Omental fat pad (tissue), 4 donors: ENCODE measurements around the gene ARHGDIA. TPM values are rescaled to one million over a fixed set of nuclear protein-coding genes. Genes with fewer than 3 reads are reported as not detected.

Experiments
- ATAC-seq: fragments of 150-250 bp; one replicate; pipeline ENCODE4 v1.9.1; 2016; ENCODE audit warnings: mild to moderate bottlenecking, moderate library complexity; ENCODE audit not compliant: low FRiP score
- DNase-seq: peaks from one replicate; pipeline ENCODE4 v3.0.0-alpha.2; 2019; ENCODE audit warnings: low spot score
- CTCF ChIP-seq, 3 donors: fragments of 450-650 bp; IDR thresholded peaks; one replicate each; pipeline ENCODE4 v1.5.1; 2016 to 2017; ENCODE audit warnings: antibody characterized with exemption in 3 of 3, mild to moderate bottlenecking in 3 of 3, moderate library complexity in 2 of 3
- total RNA-seq, 4 donors: library from RNA; depleted of rRNA; stranded (reverse); fragments of >200 nt; gene quantifications; one replicate each; pipeline ENCODE4 v1.1.0, GENCODE V29; 2016

Gene ARHGDIA
- total RNA-seq, 4 donors from 2014 or later: 125 to 250 (median 161) TPM

- TF ChIP-seq CTCF (IDR thresholded peaks at IDR 0.05): no peak
- no peak for ATAC-seq
- no peak for DNase-seq
Observed at GRCh38 chr17:81817758-81818147, 53.4 kb downstream of the ARHGDIA start.

Other genes with a start within 250 kb of the ARHGDIA start
- 10 to 100 TPM; 58.9 to 87.7 (median 70.8) TPM for gene NPLOC4, start 234.2 kb downstream of the ARHGDIA start, total RNA-seq
- gene TSPAN10, start 234.1 kb downstream of the ARHGDIA start, total RNA-seq: 1 to 10 TPM in 1 of 4 donors, under 1 TPM in 2, not detected in 1; 0.47 to 1.0 (median 0.48) TPM
- gene PDE6G, start 214.8 kb downstream of the ARHGDIA start, total RNA-seq: 1 to 10 TPM in 1 of 4 donors, not detected in 3; 2.9 TPM
- 10 to 100 TPM; 18.4 to 26.5 (median 21.6) TPM for gene OXLD1, start 204.7 kb downstream of the ARHGDIA start, total RNA-seq
- gene CCDC137, start 204.6 kb downstream of the ARHGDIA start, total RNA-seq: 10 to 100 TPM in 1 of 4 donors, 1 to 10 TPM in 3; 6.8 to 15.6 (median 9.4) TPM
- gene ARL16, start 187.5 kb downstream of the ARHGDIA start, total RNA-seq: 10 to 100 TPM; 18.8 to 28.8 (median 26.9) TPM
- 100 to 1,000 TPM in 1 of 4 donors, 10 to 100 TPM in 3; 54.0 to 117 (median 66.9) TPM for gene HGS, start 187.3 kb downstream of the ARHGDIA start, total RNA-seq
- gene MRPL12, start 168.0 kb downstream of the ARHGDIA start, total RNA-seq: 10 to 100 TPM; 31.4 to 55.8 (median 49.2) TPM
- 10 to 100 TPM; 11.4 to 22.4 (median 14.0) TPM for gene SLC25A10, start 159.1 kb downstream of the ARHGDIA start, total RNA-seq
- not detected for gene GCGR, start 67.2 kb downstream of the ARHGDIA start, total RNA-seq
- gene MCRIP1, start 38.0 kb downstream of the ARHGDIA start, total RNA-seq: 10 to 100 TPM; 49.6 to 78.5 (median 57.2) TPM
- gene PPP1R27, start 36.3 kb downstream of the ARHGDIA start, total RNA-seq: under 1 TPM in 1 of 4 donors, not detected in 3; 0.65 TPM
- 100 to 1,000 TPM; 366 to 725 (median 608) TPM for gene P4HB, start 10.8 kb downstream of the ARHGDIA start, total RNA-seq
- gene ALYREF, start 20.2 kb upstream of the ARHGDIA start, total RNA-seq: 10 to 100 TPM; 31.5 to 80.7 (median 41.6) TPM
- 100 to 1,000 TPM in 3 of 4 donors, 10 to 100 TPM in 1; 82.3 to 152 (median 114) TPM for gene ANAPC11, start 20.4 kb upstream of the ARHGDIA start, total RNA-seq
- gene NPB, start 30.9 kb upstream of the ARHGDIA start, total RNA-seq: 1 to 10 TPM in 1 of 4 donors, not detected in 3; 1.4 TPM
- 10 to 100 TPM; 36.5 to 64.7 (median 45.5) TPM for gene PCYT2, start 40.1 kb upstream of the ARHGDIA start, total RNA-seq
- gene SIRT7, start 46.8 kb upstream of the ARHGDIA start, total RNA-seq: 10 to 100 TPM; 15.4 to 25.7 (median 20.2) TPM
- gene MAFG, start 56.4 kb upstream of the ARHGDIA start, total RNA-seq: 10 to 100 TPM; 22.2 to 31.5 (median 25.6) TPM
- gene PYCR1, start 66.0 kb upstream of the ARHGDIA start, total RNA-seq: 10 to 100 TPM in 2 of 4 donors, 1 to 10 TPM in 2; 4.8 to 13.9 (median 10.8) TPM
- gene MYADML2, start 75.9 kb upstream of the ARHGDIA start, total RNA-seq: not detected
- not detected for gene NOTUM, start 89.8 kb upstream of the ARHGDIA start, total RNA-seq
- gene ASPSCR1, start 106.3 kb upstream of the ARHGDIA start, total RNA-seq: 10 to 100 TPM; 12.6 to 24.3 (median 15.1) TPM
- gene CENPX, start 151.5 kb upstream of the ARHGDIA start, total RNA-seq: 10 to 100 TPM; 41.1 to 77.2 (median 59.8) TPM
- 10 to 100 TPM in 1 of 4 donors, 1 to 10 TPM in 3; 4.7 to 12.3 (median 5.6) TPM for gene LRRC45, start 152.0 kb upstream of the ARHGDIA start, total RNA-seq
- 10 to 100 TPM in 3 of 4 donors, 1 to 10 TPM in 1; 7.9 to 25.1 (median 12.0) TPM for gene RAC3, start 160.3 kb upstream of the ARHGDIA start, total RNA-seq
- 100 to 1,000 TPM; 190 to 327 (median 225) TPM for gene DCXR, start 166.4 kb upstream of the ARHGDIA start, total RNA-seq
- 10 to 100 TPM; 20.2 to 51.3 (median 32.0) TPM for gene RFNG, start 180.5 kb upstream of the ARHGDIA start, total RNA-seq
- gene GPS1, start 180.6 kb upstream of the ARHGDIA start, total RNA-seq: 10 to 100 TPM; 67.3 to 86.8 (median 81.4) TPM
- 10 to 100 TPM; 58.1 to 90.3 (median 85.7) TPM for gene DUS1L, start 194.5 kb upstream of the ARHGDIA start, total RNA-seq
- 1,000 to 10,000 TPM in 1 of 4 donors, 100 to 1,000 TPM in 3; 313 to 1,522 (median 467) TPM for gene FASN, start 226.9 kb upstream of the ARHGDIA start, total RNA-seq